GM15510 (cell line): Measurements from ENCODE around the gene SLC35D1.

Experiments
- POLR2A ChIP-seq: IDR thresholded peaks from 3 replicates; pipeline ENCODE4 v1.6.1; 2011; ENCODE audit warnings: borderline replicate concordance; ENCODE audit not compliant: insufficient read length; ENCODE audit errors: extremely low read depth

Gene SLC35D1

DNA sequence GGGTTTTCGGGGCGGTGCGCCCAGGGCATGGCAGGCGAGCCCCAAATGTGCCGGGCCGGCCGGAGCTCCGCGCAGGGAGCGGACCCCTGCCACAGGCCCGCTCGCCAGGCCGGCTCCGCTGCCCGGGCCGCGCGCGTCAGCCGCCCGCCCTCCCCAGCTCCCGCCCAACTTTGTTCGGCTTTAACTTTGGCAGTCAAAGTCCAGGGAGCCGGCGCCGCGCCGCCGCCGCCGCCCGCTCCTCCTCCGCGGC is 488 bp downstream of the SLC35D1 start:
- no peak for TF ChIP-seq POLR2A

DNA sequence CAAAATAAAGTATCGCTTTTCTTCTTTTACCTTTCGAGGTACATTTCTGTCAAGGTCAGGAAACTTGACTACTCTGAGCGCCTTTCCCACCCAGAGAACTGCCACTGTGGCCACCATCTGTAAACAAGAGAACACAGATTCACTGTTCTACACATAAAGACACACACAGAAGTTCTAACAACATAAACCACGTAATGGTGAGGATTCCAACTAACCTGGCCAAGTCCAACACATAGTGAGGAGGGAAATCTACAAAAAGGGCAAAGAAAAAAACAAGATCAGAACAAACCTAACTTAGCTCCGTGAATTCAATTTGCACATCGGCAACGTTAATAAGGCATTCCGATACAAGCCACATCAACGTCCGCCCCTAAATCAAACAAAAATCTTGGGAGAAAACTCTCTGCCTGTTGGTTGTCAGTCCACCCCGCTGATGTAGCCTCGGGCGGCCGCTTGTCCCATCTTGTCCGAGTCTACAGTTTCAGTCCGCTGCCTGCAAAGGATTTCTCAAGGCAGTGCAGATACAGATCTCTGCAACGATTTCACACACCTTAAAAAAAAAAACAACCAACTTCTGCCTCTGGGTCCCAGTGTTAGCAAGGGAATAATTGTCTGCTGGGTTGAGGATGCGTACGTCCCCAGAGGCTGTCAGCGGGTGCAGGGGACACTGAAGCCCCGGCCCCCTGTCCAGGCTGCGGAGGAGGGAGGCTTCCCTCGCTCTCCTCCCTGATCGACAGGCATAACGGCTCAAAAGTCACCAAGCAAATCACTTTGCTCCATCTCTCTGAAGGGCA is 1.0 kb downstream of the SLC35D1 start:
- TF ChIP-seq POLR2A, result no peak

DNA sequence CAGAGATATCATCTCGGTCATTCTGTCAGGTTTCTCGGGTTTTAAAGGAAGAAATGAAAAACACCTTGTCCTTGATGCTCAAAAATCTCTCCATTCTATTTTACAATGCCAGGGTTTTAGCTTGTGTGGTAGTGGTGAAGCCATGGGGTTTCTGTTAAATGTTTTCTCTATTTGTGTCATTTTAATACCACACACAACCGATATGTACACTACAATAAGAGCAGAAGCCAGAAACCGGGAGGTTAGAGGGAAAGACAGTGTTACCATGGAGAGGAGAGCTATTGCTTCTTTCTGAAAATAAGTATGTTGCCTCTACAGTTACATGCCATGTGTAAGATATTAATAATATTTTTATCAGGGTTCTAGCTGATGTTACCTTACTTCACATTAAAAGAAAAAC is 2.8 kb downstream of the SLC35D1 start:
- no peak for TF ChIP-seq POLR2A

DNA sequence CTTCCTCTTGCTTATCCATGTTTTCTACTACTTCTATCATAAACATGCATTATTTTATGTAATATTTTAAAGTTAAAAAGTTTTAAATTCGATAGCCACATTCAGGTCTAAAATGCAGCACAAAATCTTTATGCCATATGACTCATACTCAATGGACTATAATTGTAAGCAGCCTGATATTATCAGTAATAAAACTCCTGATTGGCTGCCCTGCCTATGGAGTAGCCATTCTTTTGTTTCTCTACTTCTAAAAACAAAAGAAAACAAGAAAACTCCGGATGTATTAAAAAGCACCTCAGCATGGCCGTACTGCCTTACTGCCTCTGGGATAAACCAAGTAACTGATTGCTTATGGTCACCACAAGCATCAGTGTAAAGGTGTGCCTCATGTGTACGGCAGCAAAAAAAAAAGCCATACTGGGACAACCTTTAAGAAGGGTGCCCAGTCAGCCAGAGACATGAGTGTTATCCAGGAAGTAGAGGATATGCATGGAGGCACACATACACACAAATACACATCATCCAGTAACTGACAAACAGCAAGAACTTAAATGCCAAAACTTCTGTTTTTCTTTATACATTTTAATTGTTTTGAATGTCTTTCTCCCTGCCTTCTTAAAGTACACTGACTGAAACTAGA is 9.2 kb downstream of the SLC35D1 start:
- no peak for TF ChIP-seq POLR2A

- no peak for TF ChIP-seq POLR2A
These were observed 10.6 kb downstream of the SLC35D1 start for GRCh38 chr1:67043366-67043765.

GRCh38 chr1:67041841-67042503 is 12.0 kb downstream of the SLC35D1 start:
- no peak for TF ChIP-seq POLR2A

DNA sequence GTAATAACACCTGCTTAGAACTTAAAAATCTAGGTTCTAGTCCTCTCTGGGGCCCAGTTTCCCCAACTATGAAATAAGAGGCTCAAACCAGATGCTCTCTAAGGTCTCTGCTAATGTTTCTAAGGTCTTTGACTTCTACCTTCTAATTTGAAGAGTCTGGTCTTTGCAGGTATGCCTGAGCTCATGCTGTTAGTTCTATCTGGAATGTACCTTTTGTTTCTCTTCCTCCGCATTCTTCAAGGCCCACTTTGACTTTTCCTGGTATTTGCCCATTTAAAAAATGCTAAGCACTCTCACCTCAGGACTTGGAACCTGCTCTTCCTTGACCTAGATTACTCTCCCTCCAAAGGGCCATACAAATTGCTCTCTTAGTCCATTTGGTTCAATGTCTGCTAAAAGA is 13.5 kb downstream of the SLC35D1 start:
- no peak for TF ChIP-seq POLR2A

DNA sequence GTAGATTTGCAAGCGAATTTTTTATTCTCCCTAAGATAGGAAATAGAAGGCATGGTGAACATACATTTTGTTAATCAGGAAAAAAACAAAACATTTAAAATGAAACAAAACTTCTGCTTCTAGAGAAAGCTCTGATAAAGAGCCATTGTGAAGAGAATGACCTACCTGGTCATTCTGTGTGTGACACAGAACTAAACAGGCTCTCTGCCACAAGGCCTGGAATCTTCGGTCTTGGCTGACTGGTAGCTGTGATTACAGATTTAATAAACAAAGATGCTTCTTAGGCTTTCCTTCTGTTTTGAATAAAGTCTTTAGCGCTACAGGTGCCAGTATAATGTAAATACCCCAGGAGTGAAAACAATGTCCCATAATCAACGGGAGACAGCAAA is 22.1 kb downstream of the SLC35D1 start:
- no peak for TF ChIP-seq POLR2A

GRCh38 chr1:67031121-67031858 is 22.7 kb downstream of the SLC35D1 start:
- no peak for TF ChIP-seq POLR2A

DNA sequence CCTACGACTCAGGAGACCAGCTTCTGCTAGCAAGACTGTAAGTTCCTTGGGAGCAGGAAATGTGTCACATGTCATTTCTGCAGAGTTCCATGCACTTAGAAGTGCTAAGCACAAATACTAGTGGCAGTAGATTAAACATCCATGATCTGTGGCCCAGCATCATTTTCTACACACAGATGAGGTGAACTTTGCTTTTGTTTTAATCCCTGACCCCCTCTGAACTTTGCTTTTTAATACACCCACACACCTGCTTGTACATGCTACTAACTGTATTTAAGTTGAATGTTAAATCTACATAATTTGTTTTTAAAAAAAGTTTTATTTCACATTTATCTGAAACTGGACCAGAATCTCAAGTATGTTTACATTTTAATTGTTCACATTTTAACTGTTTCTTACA is 24.5 kb downstream of the SLC35D1 start:
- no peak for TF ChIP-seq POLR2A

- TF ChIP-seq POLR2A, result no peak
These were observed 33.2 kb downstream of the SLC35D1 start for GRCh38 chr1:67020765-67021164.

DNA sequence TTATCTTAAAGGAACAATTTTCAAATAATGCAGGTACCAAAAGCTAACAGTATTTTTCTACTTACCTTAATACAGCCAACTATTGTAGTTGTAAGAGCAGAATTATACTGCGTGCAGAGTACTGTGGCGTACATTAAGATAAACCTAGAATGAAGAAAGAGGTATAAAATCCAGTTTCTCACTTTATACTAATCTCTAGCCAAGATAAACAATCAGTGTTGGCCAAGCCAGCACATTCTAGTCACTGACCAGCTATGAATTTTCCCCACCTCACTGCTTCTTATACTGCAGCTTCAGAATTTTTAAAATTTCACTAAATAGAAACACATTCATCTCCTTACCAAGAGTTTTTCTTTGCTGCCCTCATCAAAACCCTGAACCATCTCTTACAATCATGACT is 33.6 kb downstream of the SLC35D1 start:
- TF ChIP-seq POLR2A, result no peak

- TF ChIP-seq POLR2A, result no peak
These were observed 34.3 kb downstream of the SLC35D1 start for GRCh38 chr1:67019600-67020136.

- TF ChIP-seq POLR2A, result no peak
These were observed 34.8 kb downstream of the SLC35D1 start for GRCh38 chr1:67019121-67019520.

DNA sequence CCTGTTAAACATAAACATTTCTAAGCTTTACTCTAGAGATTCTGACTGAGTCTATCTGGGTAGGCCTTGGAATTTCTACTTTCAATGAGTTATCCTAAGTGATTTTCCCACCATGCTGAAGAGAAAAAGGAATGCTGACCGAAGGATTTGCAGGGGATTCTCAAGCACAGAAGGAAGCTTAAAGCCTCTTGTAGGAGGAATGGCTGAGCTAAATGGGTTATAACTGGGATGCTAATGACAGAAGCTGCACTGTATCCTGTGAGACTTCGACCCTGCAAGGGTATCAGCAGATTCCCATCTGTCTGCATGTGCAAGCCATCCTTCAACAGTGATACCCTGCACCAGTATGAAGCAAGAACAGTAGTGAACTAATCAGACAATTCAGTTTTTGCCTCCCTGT is 35.4 kb downstream of the SLC35D1 start:
- no peak for TF ChIP-seq POLR2A
